ENCODE measurements around the gene ATXN1.
A peak's percentile ranks its signal among the peaks of the same experiment; 100 is the strongest.

ATXN1 gene

GRCh38 chr6:16331384-16332174, 429.7 kb downstream of the ATXN1 start:
- DNase-seq (ENCODE audit: low spot score): peak; percentile 91

- no peak for DNase-seq (ENCODE audit: low spot score)
Observed at GRCh38 chr6:16329233-16329632, 432.0 kb downstream of the ATXN1 start.

GRCh38 chr6:16327777-16328325, 433.4 kb downstream of the ATXN1 start:
- DNase-seq (ENCODE audit: low spot score): no peak

- DNase-seq (ENCODE audit: low spot score): no peak
Observed at GRCh38 chr6:16326971-16327776, 434.1 kb downstream of the ATXN1 start.

- DNase-seq (ENCODE audit: low spot score): no peak
Observed at GRCh38 chr6:16326531-16326930, 434.7 kb downstream of the ATXN1 start.

- no peak for DNase-seq (ENCODE audit: low spot score)
Observed at GRCh38 chr6:16324606-16325225, 436.5 kb downstream of the ATXN1 start.

GRCh38 chr6:16324184-16324583, 437.1 kb downstream of the ATXN1 start:
- no peak for DNase-seq (ENCODE audit: low spot score)

GRCh38 chr6:16322666-16323312, 438.5 kb downstream of the ATXN1 start:
- DNase-seq (ENCODE audit: low spot score): peak; percentile 83

GRCh38 chr6:16321826-16322225, 439.4 kb downstream of the ATXN1 start:
- DNase-seq (ENCODE audit: low spot score): no peak

GRCh38 chr6:16321341-16321710, 439.9 kb downstream of the ATXN1 start:
- DNase-seq (ENCODE audit: low spot score): no peak

GRCh38 chr6:16320533-16321340, 440.5 kb downstream of the ATXN1 start:
- DNase-seq (ENCODE audit: low spot score): peak; percentile 40

- peak; percentile 84 for DNase-seq (ENCODE audit: low spot score)
Observed at GRCh38 chr6:16319813-16320532, 441.3 kb downstream of the ATXN1 start.

- no peak for DNase-seq (ENCODE audit: low spot score)
Observed at GRCh38 chr6:16318953-16319720, 442.1 kb downstream of the ATXN1 start.

- DNase-seq (ENCODE audit: low spot score): peak; percentile 72
Observed at GRCh38 chr6:16318538-16318937, 442.7 kb downstream of the ATXN1 start.

- no peak for DNase-seq (ENCODE audit: low spot score)
Observed at GRCh38 chr6:16316741-16317251, 444.5 kb downstream of the ATXN1 start.

- DNase-seq (ENCODE audit: low spot score): no peak
Observed at GRCh38 chr6:16314296-16314695, 447.0 kb downstream of the ATXN1 start.

GRCh38 chr6:16313732-16314131, 447.5 kb downstream of the ATXN1 start:
- DNase-seq (ENCODE audit: low spot score): no peak

GRCh38 chr6:16311763-16312162, 449.5 kb downstream of the ATXN1 start:
- no peak for DNase-seq (ENCODE audit: low spot score)

- DNase-seq (ENCODE audit: low spot score): no peak
Observed at GRCh38 chr6:16306334-16306733, 454.9 kb downstream of the ATXN1 start.

All from Ammon's horn (tissue), 1 donor.